Measurements from ENCODE around the gene ACSS1. TPM values are rescaled to one million over a fixed set of nuclear protein-coding genes. Genes with fewer than 3 reads are reported as not detected.

The ACSS1 gene
- total and polyA plus RNA-seq, 12 donors, result 7.2 to 97.3 (median 16.9) TPM

DNA sequence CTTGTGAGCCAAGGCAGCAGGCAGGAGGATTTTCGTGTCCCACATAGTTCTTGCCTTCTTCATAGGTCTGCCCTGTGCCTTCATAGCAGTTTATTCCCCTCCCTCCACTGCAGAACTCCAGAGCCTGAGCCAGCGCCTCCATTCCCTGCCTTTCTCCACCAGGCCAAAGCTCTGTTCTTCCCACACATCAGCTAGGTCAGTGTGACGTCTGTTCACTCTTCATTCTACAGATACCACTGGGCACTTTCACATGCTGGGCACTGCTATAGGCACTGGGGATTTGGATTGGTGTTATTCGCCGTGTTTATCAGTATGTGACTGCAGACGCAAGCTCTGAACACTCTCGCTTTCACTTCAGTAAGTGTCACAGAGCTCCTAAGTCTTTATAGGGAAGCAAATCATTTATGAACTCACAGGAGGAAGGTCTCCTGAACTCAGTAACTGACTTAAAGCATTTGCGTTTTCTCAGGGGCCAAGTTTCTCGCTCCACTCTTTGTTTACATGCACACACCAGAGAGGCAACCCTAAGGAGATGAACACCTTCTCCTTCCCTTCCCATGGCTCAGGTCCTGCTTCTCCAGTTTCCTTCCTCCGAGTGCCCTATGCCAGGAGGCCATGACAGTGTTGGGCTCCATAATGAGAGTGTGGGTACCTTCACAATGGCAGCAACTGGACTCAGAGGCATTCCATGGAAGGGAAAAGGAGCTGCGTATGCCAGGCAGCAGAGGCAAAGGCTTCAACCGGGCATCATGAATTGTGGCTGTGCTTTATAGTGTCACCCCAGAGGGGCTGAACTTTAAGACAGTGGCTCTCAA is 59.1 kb downstream of the ACSS1 start:
- no peaks in the 10 kb centered on the region for H3K27me3 ChIP-seq
- H3K36me3 ChIP-seq (replicated peaks in 1 of 2), result no peaks in the 10 kb centered on the region
- WGBS, 4 donors, result 71 to 81% (median 77%) methylated on average over 12 of the region's 12 CpGs
- no peak overlapping the region for H3K27ac ChIP-seq
- DNase-seq, result peak in 3 of 7 donors; percentile 5 to 36 (median 13)
- intact Hi-C loops (cut with DNase I), result no loop called here
- TF ChIP-seq, protein P1, sequence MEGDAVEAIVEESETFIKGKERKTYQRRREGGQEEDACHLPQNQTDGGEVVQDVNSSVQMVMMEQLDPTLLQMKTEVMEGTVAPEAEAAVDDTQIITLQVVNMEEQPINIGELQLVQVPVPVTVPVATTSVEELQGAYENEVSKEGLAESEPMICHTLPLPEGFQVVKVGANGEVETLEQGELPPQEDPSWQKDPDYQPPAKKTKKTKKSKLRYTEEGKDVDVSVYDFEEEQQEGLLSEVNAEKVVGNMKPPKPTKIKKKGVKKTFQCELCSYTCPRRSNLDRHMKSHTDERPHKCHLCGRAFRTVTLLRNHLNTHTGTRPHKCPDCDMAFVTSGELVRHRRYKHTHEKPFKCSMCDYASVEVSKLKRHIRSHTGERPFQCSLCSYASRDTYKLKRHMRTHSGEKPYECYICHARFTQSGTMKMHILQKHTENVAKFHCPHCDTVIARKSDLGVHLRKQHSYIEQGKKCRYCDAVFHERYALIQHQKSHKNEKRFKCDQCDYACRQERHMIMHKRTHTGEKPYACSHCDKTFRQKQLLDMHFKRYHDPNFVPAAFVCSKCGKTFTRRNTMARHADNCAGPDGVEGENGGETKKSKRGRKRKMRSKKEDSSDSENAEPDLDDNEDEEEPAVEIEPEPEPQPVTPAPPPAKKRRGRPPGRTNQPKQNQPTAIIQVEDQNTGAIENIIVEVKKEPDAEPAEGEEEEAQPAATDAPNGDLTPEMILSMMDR (IDR thresholded peaks at IDR 0.05), result no peak
- no peak overlapping the region for H3K4me3 ChIP-seq
- H3K9me3 ChIP-seq (replicated peaks in 1 of 3), result no peaks in the 10 kb centered on the region
- peaks cover 0 to 8% of the 10 kb centered on the region in 2 donors for H3K4me1 ChIP-seq (replicated peaks in 1 of 2)

DNA sequence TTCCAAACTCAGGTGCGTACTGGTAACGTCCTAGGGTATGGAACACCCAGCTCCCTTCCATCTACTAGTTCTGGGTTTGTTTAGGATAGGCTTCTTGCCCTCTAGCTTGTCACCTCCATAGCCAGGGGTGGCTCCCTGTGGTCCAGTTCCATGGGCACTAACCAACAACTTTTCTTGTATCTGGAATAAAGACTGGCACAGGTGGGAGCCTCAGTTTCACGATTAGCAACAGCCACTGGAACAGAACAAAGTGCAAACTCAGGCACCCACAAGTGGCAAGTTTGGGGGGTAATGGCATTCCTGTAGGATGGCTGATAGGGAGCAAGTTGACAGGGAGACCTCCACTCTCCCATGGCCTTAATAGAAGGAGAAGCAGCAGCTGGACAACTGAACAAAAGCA is 59.8 kb downstream of the ACSS1 start:
- no peaks in the 10 kb centered on the region for H3K27me3 ChIP-seq
- intact Hi-C loops (cut with DNase I), result no loop called here
- TF ChIP-seq, protein P1 (IDR thresholded peaks at IDR 0.05), result no peak
- TF ChIP-seq POLR2A (IDR thresholded peaks at IDR 0.05), result no peak
- WGBS, 4 donors, result 64 to 93% (median 75%) methylated on average over 3 of the region's 3 CpGs
- no peak overlapping the region for H3K27ac ChIP-seq
- H3K9me3 ChIP-seq (replicated peaks in 1 of 3), result no peaks in the 10 kb centered on the region
- H3K4me3 ChIP-seq, result no peak overlapping the region
- peak in 3 of 7 donors; percentile 2 to 35 (median 7) for DNase-seq
- H3K4me1 ChIP-seq (replicated peaks in 1 of 2), result peaks cover 0 to 16% of the 10 kb centered on the region in 2 donors
- H3K36me3 ChIP-seq (replicated peaks in 1 of 2), result no peaks in the 10 kb centered on the region

DNA sequence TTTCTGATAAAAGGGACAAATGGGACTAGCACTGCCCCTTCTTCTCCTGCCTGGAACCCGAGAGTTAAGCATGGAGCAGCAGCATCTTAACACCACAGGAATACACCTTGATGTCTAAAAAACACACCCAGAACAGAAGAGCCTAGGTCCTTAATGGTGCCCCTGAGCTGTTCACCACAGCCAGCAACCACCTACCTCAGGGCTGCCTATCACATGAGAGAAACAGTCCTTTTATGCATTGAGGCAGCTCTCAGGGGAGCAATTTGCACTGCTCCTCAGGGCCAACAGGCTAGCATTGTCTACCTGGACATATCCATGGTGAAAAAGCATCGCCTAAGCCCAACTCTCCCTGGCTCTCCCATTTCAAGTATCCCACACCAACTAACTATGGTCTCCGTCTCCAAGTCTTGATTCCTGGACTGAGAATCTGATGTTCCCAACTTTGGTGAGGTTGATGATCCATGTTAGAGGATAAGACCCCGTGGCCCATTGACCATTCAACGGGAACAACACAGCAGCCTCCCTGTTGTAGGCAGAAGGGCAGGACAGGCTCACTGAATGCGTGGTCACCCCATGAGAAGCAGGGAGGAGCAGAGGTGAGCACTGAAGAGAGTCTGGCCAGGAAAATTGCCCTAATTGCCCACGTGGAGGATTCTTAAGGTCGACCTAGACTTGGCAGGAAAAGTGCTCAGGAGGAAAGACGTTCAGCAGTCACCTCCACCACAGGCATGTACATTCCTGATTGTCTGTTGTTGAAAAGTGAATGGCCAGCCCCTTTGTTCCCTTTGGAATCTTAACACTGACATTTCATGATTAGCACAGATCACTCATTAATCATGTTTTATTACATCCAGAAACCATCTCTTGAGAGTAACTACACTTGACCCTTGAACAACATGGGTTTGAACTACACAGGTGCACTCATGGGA is 61.2 kb downstream of the ACSS1 start:
- H3K9me3 ChIP-seq (replicated peaks in 1 of 3), result no peaks in the 10 kb centered on the region
- H3K36me3 ChIP-seq (replicated peaks in 1 of 2), result no peaks in the 10 kb centered on the region
- TF ChIP-seq, protein P1 (IDR thresholded peaks at IDR 0.05), result no peak
- TF ChIP-seq POLR2A (IDR thresholded peaks at IDR 0.05), result no peak
- no peak overlapping the region for H3K27ac ChIP-seq
- H3K4me1 ChIP-seq (replicated peaks in 1 of 2), result peaks cover 0 to 20% of the 10 kb centered on the region in 2 donors
- intact Hi-C loops (cut with DNase I), result no loop called here
- WGBS, 4 donors, result 65 to 73% (median 72%) methylated on average over 8 to 9 of the region's 9 CpGs
- no peaks in the 10 kb centered on the region for H3K27me3 ChIP-seq
- DNase-seq, result peak in 4 of 7 donors; percentile 7 to 35 (median 12)
- H3K4me3 ChIP-seq, result no peak overlapping the region
